Stimulated activated CD8-positive, alpha-beta memory T cell treated with anti-CD3 and anti-CD28 coated beads, Interleukin-12 subunit alpha, Interleukin-12 subunit beta, amount 100 ng/mL, for 24 hours (primary cell): ENCODE data around the gene DICER1.

Source experiments
- DNase-seq: peaks from one replicate; pipeline ENCODE4 v3.0.0-alpha.2; 2020; ENCODE audit errors: extremely low read depth

Gene DICER1

DNA sequence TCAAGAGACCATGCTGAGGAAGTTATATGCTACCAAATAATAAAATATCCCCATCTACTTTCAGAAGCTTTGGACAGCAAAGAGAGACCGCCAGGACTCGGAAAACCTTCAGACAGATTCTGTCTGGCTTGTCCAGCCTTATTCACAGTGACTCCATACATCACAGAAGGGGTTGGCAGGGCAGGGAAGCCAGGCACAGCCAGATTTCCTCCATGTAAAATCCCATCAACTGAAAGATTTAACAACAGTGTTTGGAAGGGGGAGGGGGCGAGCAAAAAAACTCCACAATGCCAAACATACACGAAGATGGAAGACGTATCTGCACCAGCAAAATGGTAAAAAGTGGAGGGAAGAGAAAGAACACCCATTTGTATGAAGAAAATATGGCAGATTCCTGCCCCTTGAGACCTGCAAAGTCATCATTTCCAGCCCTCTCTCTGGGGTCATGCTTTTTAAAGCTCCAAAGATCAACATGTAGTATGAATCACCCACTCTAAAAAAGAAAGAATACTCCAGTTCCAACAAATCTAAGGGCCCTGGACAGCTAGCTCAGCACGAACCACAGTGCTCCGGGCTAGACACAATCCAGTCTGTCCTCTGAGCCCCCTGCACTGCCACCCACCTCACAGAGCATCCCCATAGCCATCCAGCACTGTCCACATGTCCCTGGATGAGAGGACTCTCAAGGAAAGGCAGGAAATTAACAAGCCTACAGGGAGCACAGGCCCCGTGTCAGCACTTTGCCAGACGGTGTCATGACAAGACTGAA lies 116.4 kb downstream of the DICER1 start:
- DNase-seq = no peak

DNA sequence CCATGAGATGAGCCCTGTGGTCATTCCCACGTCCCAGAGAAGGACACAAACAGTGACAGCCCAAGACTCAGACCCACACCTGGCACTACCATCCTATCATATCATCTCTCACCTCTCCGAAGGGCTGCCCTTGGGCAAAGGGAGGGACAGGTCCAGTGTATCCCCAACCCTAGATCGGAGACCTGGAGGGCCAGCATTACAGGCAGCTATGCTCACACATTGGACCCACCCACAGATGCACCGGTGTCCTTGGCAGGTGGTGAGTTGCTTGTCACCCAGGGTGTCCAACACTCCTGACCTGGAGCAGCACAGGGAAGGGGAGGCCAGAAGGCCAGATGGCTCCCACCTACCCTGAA lies 117.4 kb downstream of the DICER1 start:
- no peak for DNase-seq

GRCh38 chr14:95039259-95039992 lies 117.9 kb downstream of the DICER1 start:
- no peak for DNase-seq

DNA sequence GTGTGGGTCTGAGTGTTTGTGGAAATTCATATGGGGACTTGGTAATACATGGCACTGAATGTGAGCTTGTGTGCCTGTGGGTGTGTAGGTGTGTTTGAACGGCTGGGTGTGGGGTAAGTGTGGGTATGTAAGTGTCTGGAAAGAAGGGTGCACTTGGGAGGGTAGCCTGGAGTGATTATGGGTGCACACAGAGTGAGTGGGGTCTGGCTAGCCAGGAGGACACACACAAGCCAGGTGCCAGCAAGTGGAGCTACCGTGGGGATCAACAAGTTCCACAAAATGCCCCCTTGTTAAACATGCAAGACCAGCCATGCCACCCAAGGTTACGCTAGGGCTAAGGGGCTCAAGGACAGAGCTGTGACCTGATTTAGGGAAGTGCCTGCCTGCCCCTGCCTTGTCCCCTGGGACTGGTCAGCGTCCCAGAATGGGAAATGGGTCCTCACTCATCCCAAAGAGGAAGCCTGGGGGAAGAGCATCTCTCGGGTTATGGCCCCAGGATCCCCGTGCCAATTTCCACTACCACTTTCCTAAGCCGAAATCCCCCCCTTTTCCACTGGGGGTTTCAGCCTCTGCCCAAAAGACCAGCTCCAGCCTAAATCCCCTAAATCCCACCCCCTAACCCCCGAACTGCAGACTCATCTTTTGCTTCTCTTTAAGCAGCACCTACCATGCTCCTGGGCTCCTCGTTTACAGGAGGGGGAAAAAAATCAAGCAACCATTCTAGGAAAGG lies 118.6 kb downstream of the DICER1 start:
- no peak for DNase-seq

GRCh38 chr14:95037273-95037672 lies 120.1 kb downstream of the DICER1 start:
- no peak for DNase-seq
